Fibroblast of skin of left biceps (primary cell): ENCODE results near the gene SARDH.

Experiments
- DNase-seq, 2 experiments: peaks; one replicate each; pipeline ENCODE4 v3.0.0-alpha.2; 2013; ENCODE audit warnings: low read depth in 2 of 2

SARDH gene

GRCh38 chr9:133734590-133735414, 3.4 kb downstream of the SARDH start:
- no peak for DNase-seq

DNA sequence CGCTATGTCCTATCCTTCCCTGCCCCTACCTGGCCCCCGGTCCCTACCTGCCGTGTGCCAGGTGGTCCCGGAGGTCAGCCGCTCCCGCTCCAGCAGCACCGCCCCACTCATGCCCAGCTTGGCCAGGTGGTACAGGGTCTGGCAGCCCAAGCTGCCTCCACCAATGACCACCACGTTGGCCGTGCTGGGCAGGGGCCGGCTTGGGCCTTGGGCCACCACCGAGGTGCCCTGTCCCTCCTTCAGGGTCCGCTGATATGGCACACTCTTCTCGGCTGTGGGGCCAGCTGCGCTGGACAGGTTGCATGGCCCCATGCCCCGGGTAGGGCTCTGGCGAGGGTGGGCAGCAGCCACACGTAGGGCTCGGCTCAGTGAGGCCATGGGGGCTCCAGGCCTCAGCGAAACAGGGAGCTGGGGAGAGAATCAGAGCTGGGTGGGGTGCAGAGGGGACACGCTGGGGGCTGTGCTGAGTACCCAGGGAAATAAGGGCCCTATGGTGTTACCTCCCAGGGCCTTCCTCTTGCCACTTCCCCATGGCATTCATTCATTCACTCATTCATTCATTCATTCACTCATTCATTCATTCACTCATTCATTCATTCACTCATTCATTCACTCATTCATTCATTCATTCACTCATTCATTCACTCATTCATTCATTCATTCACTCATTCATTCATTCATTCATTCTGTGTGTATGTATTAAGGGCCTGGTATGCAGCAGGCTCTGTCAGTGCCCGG, 4.2 kb downstream of the SARDH start:
- DNase-seq: no peak

- DNase-seq: no peak
Measured at GRCh38 chr9:133733421-133733795, 4.7 kb downstream of the SARDH start.

DNA sequence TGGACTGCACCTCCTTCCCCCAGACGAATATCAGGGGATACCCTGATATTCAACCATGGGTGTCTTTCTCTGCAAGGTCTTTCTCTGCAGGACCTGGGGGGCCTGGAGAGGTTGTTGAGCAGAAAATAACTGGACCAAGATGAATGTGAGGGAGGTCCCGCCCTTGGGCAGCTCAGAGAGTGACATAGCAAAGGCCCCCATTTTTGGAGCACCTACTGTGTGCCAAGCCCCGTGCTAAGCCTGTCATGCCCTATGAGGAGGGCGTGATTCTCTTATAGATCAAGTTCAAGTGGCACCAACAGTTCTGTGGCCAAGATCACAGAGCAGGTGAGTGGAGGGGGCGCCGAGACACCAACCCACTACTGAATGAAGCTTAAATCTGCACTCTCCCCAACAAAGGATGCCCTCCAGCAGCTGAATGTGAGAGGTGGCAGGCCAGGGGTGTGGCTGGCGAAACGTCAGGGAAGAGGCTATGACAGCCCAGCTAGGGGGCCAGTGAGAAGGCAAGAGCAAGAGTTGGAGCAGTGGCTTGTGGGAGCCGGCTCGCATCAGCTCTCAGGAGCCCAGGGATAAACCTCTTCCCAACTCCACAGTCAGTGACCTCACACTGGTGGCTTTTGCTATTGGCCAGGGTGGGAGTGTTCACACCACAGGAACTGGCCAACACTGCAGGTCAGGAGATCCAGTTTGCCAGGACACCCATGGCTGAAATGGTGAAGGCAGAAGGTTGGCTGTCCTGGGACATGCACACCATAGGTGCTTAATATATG, 5.3 kb downstream of the SARDH start:
- no peak for DNase-seq

- DNase-seq: no peak
Measured at GRCh38 chr9:133731876-133732638, 6.1 kb downstream of the SARDH start.

DNA sequence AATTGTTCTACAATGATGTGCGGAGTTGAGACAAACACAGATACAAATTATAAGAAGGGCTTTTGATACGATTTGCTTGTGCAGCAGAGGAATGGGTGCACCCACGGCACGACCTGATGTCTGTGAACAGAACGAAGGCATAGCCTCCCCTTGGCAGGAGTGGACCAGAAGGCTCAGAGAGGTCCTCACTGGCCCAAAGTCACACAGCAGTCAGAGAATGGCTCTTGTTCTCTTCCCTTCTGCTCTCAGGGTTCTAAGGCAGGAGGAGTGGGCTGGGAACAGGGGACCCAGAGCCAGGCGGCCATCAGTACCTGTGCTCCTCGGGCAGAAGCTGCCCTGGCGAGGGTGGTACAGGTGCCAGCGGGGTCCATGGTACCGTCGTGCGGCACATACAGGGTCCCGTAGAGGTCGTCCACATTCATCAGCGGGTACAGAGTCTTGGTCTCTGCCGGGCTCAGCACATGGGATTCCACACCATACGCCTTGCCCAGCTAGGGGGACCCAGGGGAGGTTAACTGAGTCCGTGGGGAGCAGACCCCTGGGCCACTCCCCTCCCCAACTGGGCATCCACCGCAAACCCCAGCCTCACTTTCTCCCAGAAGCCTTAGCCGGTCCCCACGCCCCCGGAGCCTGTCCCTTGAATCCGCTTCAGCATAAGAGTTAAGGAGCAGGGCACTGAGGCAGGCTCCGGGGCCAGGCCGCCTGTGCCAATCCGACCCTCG, 7.0 kb downstream of the SARDH start:
- DNase-seq: no peak

DNA sequence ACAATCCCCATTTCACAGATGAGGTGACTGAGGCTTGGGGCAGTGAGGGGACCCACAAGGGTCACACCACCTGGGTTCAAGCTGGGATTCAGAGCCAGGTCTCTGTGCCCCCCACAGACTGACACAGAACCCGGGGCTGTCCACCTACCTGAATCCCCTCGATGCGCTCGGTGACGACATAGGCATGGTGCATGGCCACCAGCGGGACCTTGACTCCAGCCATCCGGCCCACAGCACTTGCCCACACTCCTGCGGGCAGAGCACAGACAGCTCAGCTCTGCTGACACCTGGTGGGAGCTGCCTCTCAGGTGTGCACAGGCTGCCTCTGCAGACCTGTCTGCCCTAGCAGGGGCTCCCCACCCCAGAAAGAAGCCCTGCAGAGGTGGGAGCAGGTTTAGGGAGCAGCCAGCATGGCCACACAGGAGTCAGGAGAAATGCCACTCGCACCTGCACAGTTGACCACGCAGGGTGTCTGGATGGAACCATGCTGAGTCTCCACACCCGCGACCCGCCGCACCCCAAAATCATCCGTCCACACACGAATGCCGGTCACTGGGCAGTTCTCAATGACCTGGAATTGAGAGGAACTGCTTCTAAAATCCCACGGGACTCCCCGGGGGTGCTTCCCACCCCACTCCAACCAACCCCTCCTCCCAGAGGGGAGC, 8.4 kb downstream of the SARDH start:
- DNase-seq: no peak

DNA sequence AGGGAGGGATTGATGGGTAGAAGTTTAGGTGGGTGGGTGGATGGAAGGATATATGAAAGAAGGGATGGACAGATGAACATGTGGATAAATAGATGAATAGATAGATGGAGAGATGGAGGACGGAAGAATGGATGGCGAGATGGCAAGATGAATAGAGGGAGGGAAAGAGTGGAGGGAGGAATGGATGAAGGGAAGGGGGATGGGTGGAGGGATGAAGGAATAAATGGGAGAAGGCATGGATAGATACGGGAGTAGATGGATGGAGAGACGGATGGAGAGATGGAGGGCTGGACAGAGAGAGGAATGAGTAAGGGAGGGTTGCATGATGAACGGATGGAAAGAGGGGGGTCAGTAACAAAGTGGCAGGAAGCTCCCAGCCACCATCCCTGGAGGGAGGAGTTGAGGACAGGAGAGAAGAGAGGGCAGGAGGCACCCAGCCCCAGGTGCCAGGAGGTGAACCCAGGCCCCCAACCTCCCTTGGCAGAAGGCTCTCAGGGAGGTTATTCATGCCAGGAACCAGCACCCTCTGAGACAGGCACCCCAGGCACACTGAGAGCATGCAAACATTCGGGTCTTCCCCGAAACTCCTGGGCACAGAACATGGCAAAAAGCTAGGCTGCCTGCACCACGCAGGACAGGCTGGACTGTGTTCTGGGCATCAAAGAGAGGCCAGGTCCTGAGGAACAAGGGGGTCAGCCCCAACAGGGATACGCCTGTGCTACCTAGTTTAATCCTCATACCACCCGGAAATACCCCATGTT, 9.1 kb downstream of the SARDH start:
- no peak for DNase-seq

- no peak for DNase-seq
Measured at GRCh38 chr9:133727876-133728441, 10.2 kb downstream of the SARDH start.

DNA sequence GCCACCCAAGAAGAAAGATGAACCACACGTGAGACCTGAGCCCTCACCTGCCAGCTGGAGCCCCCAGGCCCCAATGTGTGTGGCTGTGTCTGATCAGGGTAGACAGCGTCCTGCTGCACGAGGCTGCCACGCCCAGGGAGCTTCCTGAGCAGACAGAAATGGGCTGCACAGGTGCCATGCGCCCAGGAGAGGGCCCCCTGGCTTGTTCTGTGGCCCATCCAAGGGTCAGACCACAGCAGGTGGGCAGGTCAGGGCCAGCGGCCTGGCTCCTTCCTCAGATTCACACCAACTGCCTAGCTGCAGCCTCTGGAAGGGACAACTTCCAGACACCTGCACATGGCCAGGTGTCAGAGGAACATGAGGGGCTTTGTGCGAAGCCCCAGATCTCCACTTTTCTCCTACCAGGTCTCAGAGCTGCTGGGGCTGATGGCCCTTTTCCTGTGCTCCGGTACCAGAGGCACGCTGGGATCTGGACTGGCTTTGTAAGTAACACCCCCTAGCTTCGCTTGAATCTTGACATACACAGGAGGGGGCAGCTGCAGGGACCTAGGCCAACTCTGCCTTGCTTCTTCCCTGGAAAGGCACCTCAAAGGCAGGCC, 10.8 kb downstream of the SARDH start:
- DNase-seq: no peak

DNA sequence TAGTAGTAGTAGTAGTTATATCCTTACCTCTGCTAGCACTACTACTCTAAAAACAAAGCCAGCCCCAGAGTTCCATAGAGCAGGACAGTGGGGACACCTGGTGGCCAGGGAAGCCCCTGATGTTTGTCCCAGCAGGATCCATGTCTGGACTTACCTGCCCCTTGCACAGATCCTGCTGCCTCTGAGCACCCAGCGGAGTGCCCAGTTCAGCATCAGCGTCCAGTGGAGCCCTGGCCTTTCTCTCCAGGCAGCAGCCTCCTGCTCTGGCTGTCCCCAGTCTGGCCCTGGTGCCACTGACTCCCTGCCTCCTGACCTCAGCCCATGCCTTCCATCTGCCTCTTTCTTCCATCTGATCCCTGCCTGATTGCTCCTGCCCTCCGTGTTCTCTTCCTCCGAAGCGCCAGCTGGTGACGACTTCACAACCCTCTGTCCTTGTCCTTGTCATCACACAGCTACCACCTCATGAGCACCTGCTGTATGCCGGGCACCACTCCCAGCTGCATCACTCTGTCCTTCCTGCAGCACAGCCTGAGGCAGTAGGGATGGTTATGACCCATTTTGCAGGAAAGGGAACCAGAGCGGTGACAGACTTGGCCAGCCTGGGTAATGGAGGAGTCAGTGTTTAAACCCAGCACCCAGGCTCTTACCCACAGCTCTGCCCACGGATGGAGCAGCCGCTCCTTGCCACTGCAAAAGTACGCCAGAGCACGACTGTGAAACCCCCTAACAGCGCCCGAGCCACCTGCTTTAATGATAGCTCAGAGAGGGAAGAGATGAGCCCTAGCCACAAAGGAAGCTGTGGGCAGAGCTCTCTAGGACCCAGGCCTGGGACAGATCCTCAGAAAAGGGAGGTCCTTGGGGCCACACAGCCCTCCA, 11.5 kb downstream of the SARDH start:
- DNase-seq: no peak

GRCh38 chr9:133725886-133726285, 12.3 kb downstream of the SARDH start:
- DNase-seq: no peak

GRCh38 chr9:133718563-133719315, 19.4 kb downstream of the SARDH start:
- DNase-seq: no peak

DNA sequence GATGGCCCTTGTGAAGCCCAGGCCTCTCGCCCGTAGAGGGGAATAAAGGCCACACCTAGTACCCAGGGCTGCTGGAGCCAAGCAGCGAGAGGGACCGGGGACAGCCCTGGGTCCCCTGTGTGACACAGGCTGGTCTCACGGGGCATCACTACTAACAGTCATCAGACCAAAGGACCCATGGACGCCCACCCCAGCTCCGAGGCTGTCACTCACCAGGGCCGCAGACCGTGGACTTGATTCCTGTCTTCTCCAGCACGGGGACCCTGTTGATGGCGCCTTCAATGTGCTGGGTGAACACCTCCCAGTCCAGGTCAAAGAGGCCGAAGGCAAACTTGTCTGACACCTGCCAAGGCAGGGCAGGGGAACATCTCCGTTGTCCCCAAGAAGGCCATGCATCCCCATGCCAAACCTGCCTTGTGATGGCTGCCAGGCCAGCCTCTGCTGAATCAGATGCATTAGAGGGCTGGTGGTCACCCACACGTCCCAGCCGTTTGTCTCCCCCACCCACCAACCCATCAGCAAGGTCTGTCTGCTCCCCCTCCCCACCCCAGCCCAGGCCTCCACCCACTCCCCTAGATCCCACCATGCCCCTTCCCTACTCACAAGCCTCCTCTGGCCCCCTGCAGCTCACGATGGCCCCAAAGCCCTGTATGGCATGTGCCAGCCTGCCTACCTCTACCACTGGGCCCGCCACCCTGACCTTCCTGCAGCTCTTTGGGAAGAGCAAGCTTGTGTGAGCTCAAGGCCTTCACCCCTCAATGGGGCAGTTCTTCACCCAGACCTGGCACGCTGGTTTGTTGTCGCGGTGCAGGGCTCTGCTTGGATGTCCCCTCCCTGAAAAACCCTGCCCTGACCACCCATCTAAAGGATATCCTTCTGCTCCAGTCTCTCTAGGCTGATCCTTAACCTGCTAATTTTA, 20.8 kb downstream of the SARDH start:
- no peak for DNase-seq

DNA sequence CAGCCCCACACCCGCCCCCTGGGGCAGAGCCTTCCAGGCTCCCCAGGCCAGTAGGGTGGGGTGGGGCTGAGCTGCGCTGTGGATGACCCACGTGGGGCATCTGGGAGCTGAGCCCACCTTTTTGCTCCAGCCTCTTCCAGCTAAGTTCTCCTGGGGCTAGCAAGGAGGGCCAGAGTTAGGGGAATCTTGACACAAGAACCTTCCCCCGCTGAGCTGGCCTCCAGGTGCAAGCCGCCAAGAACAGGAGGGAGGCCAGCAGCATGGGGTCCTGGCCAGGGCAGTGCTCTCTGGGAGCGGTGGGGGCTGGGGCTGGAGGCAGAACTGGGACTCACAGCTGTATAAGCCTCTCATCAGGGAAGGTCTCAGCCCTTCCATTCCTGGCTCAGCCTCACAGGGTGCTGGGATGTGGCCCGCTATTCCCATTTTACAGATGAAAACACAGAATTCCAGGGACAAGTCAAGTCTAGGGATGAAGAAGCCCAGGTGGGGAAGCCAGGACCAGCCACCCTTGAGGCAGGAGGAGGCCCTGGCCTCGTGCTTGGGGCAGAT, 21.5 kb downstream of the SARDH start:
- DNase-seq: no peak
